ENCODE measurements around the gene HCN4.
A peak's percentile ranks its signal among the peaks of the same experiment; 100 is the strongest.

Gene HCN4

DNA sequence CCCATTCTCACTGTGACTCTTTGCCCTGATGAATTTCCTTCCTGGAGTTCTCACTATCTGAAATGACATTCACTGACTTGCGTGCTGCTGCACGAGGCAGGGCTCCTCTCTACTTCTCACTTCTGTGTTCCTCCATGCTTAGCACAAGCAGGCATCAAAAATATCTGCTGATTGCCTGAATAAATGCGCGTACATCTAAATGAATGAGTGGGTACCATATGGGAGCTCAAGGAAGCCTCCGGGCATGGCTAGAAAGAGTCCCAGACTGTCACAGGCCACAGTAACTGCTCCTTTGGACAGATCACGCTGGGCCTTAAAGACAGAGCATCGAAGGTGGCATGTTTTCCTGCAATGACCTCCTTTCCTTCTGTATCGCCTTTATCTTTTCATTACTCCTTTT lies 31.6 kb downstream of the HCN4 start:
- no peaks in the 10 kb centered on the region for H3K9me3 ChIP-seq (replicated peaks in 1 of 11)
- peaks cover 0 to 12% (median 0%) of the 10 kb centered on the region in 11 experiments; a peak in 2 of 22 replicates for H4K20me1 ChIP-seq
- no peaks in the 10 kb centered on the region for H3K27me3 ChIP-seq
- H3K36me3 ChIP-seq: no peaks in the 10 kb centered on the region; a peak in 1 of 22 replicates
- no peak overlapping the region for H3K4me2 ChIP-seq
- no peak overlapping the region for H3K27ac ChIP-seq
- peaks cover 0 to 20% (median 16%) of the 10 kb centered on the region in 10 experiments; a peak in 17 of 20 replicates for H3K4me1 ChIP-seq
- H3K4me3 ChIP-seq: no peak overlapping the region
- no peak for TF ChIP-seq Cebpa-rat (IDR thresholded peaks at IDR 0.05)
- H3K9ac ChIP-seq: no peak overlapping the region

GRCh38 chr15:73336756-73337155 lies 32.0 kb downstream of the HCN4 start:
- Histone ChIP-seq H3K9me3 (replicated peaks in 1 of 11) (no peaks in the 10 kb centered on the region), H3K27ac (no peak overlapping the region), H3K27me3 (no peaks in the 10 kb centered on the region), H3K36me3 (no peaks in the 10 kb centered on the region; a peak in 1 of 22 replicates), H3K4me2 (no peak overlapping the region), H3K9ac (no peak overlapping the region), H3K4me3 (no peak overlapping the region), H3K4me1 (peaks cover 0 to 24% (median 17%) of the 10 kb centered on the region in 10 experiments; a peak in 17 of 20 replicates), H4K20me1 (peaks cover 0 to 12% (median 0%) of the 10 kb centered on the region in 11 experiments; a peak in 2 of 22 replicates)
- no peak for TF ChIP-seq Cebpa-rat (IDR thresholded peaks at IDR 0.05)

DNA sequence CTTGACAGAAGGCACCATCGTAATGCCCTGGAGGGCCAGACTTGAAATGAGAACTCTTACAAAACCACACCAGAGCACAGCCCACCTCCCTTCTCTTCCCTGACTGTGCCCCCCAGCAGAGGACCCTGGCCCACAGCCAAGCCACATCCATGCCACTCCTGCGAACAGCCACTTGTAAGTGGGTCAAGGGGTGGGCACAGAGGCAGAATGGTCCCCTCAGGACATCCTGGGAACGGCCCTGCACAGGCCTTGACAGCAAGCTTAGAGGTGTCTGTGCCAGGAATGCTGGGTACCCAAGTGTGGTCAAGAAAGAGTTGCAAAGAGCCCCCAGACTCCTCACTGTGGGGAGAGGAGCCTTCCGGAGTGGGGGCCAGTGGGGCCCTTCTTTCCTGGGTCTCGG lies 33.3 kb downstream of the HCN4 start:
- no peak overlapping the region for H3K27ac ChIP-seq
- H3K36me3 ChIP-seq: no peaks in the 10 kb centered on the region; a peak in 1 of 22 replicates
- H3K27me3 ChIP-seq: no peaks in the 10 kb centered on the region
- peaks cover 8 to 37% (median 29%) of the 10 kb centered on the region in 10 experiments for H3K4me1 ChIP-seq
- H3K4me2 ChIP-seq: peak overlapping the region in 10 of 11 experiments; percentile 2 to 65 (median 38); a peak in 18 of 22 replicates
- H3K9ac ChIP-seq: no peak overlapping the region
- H4K20me1 ChIP-seq: peaks cover 0 to 12% (median 0%) of the 10 kb centered on the region in 11 experiments; a peak in 2 of 22 replicates
- H3K4me3 ChIP-seq: no peak overlapping the region
- no peaks in the 10 kb centered on the region for H3K9me3 ChIP-seq (replicated peaks in 1 of 11)
- no peak for TF ChIP-seq Cebpa-rat (IDR thresholded peaks at IDR 0.05)

DNA sequence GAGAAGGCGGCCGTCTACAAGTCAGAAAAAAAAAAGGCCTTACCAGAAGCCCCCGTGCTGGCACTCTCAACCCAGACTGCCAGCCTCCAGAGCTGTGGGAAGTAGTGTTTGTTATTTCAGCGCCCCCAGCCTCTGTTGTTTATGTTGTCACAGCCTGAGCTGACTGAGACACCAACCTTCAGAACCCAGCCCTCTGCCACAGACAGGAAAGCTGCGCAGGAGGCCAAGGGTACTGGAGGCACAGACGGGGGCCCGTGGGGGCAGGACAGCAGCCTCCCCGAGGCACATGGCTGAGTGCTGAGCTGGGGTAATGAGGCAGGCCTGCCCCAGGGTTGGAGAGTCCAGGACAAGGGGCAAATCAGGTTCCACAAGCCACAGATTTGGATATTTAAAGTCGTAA lies 33.7 kb downstream of the HCN4 start:
- no peaks in the 10 kb centered on the region for H3K9me3 ChIP-seq (replicated peaks in 1 of 11)
- peaks cover 0 to 12% (median 0%) of the 10 kb centered on the region in 11 experiments; a peak in 2 of 22 replicates for H4K20me1 ChIP-seq
- H3K27ac ChIP-seq: no peak overlapping the region
- peak overlapping the region in 8 of 11 experiments; percentile 21 to 65 (median 46); a peak in 15 of 22 replicates for H3K4me2 ChIP-seq
- no peaks in the 10 kb centered on the region for H3K27me3 ChIP-seq
- H3K4me1 ChIP-seq: peaks cover 12 to 42% (median 34%) of the 10 kb centered on the region in 10 experiments
- H3K36me3 ChIP-seq: no peaks in the 10 kb centered on the region; a peak in 1 of 22 replicates
- H3K4me3 ChIP-seq: no peak overlapping the region
- no peak for TF ChIP-seq Cebpa-rat (IDR thresholded peaks at IDR 0.05)
- H3K9ac ChIP-seq: no peak overlapping the region

GRCh38 chr15:73334086-73334485 lies 34.7 kb downstream of the HCN4 start:
- no peaks in the 10 kb centered on the region for H3K9me3 ChIP-seq (replicated peaks in 1 of 11)
- H4K20me1 ChIP-seq: 0 out of 22 replicates have a peak, but pooled peaks cover 0 to 4% (median 0%) of the 10 kb centered on the region in 11 experiments
- H3K9ac ChIP-seq: no peak overlapping the region
- peak overlapping the region in 1 of 11 experiments; percentile 5; a peak in 1 of 22 replicates for H3K4me2 ChIP-seq
- no peaks in the 10 kb centered on the region for H3K27me3 ChIP-seq
- H3K27ac ChIP-seq: no peak overlapping the region
- H3K4me1 ChIP-seq: peaks cover 22 to 51% (median 43%) of the 10 kb centered on the region in 10 experiments
- no peak for TF ChIP-seq Cebpa-rat (IDR thresholded peaks at IDR 0.05)
- no peaks in the 10 kb centered on the region; a peak in 1 of 22 replicates for H3K36me3 ChIP-seq
- no peak overlapping the region for H3K4me3 ChIP-seq

DNA sequence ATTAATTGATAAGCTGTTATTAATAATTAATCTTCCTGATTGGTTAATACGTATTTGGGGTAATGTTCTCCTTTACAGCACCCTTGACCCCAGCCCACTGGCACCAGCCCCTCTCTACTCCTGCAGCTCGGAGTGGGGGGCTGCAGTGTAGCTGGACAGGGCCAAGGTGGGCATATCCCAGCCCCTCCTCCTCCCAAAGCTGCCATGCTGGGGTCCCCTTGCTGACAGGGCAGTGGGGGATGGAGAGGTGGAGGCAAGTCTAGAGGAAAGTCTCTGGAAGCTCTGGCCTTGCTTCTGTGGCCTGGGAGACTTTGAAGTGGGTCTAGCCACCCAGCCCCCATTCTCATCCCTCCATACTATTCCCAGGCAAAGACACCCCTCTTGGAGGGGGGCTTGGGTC lies 35.8 kb downstream of the HCN4 start:
- H3K4me2 ChIP-seq: no peak overlapping the region
- peaks cover 32 to 62% (median 54%) of the 10 kb centered on the region in 10 experiments for H3K4me1 ChIP-seq
- H3K36me3 ChIP-seq: no peaks in the 10 kb centered on the region; a peak in 1 of 22 replicates
- no peak overlapping the region for H3K4me3 ChIP-seq
- no peak for TF ChIP-seq Cebpa-rat (IDR thresholded peaks at IDR 0.05)
- H3K27me3 ChIP-seq: no peaks in the 10 kb centered on the region
- H3K9me3 ChIP-seq (replicated peaks in 1 of 11): no peaks in the 10 kb centered on the region
- no peak overlapping the region for H3K9ac ChIP-seq
- H3K27ac ChIP-seq: no peak overlapping the region
- no peaks in the 10 kb centered on the region for H4K20me1 ChIP-seq

DNA sequence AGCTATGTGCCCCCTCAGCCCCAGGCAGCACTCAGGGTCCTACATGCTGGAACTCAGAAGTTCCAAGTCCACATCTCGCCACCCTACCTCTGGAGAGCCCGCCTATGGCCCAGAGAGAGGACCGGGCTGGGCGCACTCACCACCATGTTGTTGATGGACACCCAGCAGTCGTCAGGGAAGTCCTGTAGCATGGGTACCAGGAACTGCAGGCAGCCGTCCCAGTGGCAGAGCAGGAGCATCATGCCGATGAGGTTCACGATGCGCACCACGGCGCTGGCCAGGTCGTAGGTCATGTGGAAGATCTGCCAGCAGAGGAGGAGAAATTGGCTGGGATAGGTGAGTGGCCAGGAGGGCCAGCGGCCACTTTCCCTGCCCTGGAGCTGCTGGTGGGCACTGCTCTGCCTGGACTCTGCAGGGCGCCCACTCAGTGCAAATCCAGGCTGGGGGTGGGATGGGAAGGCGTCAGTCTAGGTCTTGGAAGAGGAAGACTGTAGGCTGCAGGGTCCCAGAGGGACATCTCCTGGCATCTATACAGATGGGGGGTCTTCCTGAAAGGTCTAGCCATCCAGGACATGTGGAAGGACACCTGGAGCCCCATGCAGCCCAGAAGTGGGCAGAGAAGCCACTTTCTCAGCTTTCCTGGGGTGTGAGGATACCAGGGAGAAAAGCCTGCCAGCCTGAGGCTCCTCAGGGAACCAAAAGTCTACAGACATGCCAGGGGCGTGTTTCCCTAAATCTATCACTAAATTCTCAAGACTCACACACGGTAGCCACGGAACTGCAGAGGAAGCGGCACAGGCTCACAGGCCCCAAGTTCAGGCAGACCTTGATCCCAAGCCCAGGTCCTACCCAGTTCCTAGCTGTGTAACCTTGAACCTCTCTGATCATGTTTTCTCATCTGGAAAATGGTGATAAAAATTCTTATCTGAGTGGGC lies 36.5 kb downstream of the HCN4 start:
- Histone ChIP-seq H3K36me3 (no peaks in the 10 kb centered on the region; a peak in 1 of 22 replicates), H3K4me1 (peaks cover 40 to 69% (median 62%) of the 10 kb centered on the region in 10 experiments), H3K9ac (no peak overlapping the region), H3K4me2 (peak overlapping the region in 6 of 11 experiments; percentile 4 to 93 (median 86); a peak in 4 of 22 replicates), H4K20me1 (no peaks in the 10 kb centered on the region), H3K27ac (no peak overlapping the region), H3K9me3 (replicated peaks in 1 of 11) (no peaks in the 10 kb centered on the region), H3K4me3 (no peak overlapping the region), H3K27me3 (no peaks in the 10 kb centered on the region)
- TF ChIP-seq Cebpa-rat (IDR thresholded peaks at IDR 0.05): no peak

GRCh38 chr15:73331501-73331900 lies 37.3 kb downstream of the HCN4 start:
- no peak for TF ChIP-seq Cebpa-rat (IDR thresholded peaks at IDR 0.05)
- no peak overlapping the region for H3K9ac ChIP-seq

More at GRCh38 chr15:73331501-73331900, 37.3 kb downstream of the HCN4 start:
- Histone ChIP-seq H3K36me3 (no peaks in the 10 kb centered on the region; a peak in 1 of 22 replicates), H3K4me3 (no peak overlapping the region), H3K4me2 (peak overlapping the region in 8 of 11 experiments; percentile 79 to 94 (median 89); a peak in 11 of 22 replicates), H3K4me1 (peaks cover 47 to 77% (median 69%) of the 10 kb centered on the region in 10 experiments), H4K20me1 (no peaks in the 10 kb centered on the region), H3K9me3 (replicated peaks in 1 of 11) (no peaks in the 10 kb centered on the region), H3K27me3 (no peaks in the 10 kb centered on the region), H3K27ac (0 out of 22 replicates have a peak overlapping the region, but pooled peaks of 1 of the 11 experiments have one; percentile 76)
